H9 (cell line): ENCODE results near the gene CFAP161. TPM values are rescaled to one million over a fixed set of nuclear protein-coding genes. Genes with fewer than 3 reads are reported as not detected.

Source experiments
- DNase-seq: peaks from one replicate; pipeline ENCODE4 v3.0.0-alpha.2; 2017
- H2AFZ ChIP-seq: one replicate; pipeline ENCODE4 v1.6.1; 2013; ENCODE audit warnings: mild to moderate bottlenecking, low read length, control low read depth, moderate library complexity
- H2AK5ac ChIP-seq: 2 replicates; pipeline ENCODE4 v1.6.1; 2013; ENCODE audit warnings: low read length, control low read depth, mixed read lengths; ENCODE audit not compliant: insufficient read length
- H2BK120ac ChIP-seq: one replicate; pipeline ENCODE4 v1.6.1; 2013; ENCODE audit warnings: low read depth, mild to moderate bottlenecking, low read length, control low read depth, inconsistent platforms; ENCODE audit not compliant: poor library complexity, severe bottlenecking
- H2BK12ac ChIP-seq: 2 replicates; pipeline ENCODE4 v1.6.1; 2013; ENCODE audit warnings: low read length, control low read depth, mixed read lengths, low read depth; ENCODE audit not compliant: insufficient read length
- H2BK15ac ChIP-seq: 2 replicates; pipeline ENCODE4 v1.6.1; 2013; ENCODE audit warnings: low read depth, low read length, control low read depth
- H2BK20ac ChIP-seq: one replicate; pipeline ENCODE4 v1.6.1; 2013; ENCODE audit warnings: low read depth, mild to moderate bottlenecking, low read length, control low read depth, inconsistent platforms; ENCODE audit not compliant: poor library complexity, severe bottlenecking
- H2BK5ac ChIP-seq: 2 replicates; pipeline ENCODE4 v1.6.1; 2013; ENCODE audit warnings: low read length, control low read depth, mixed read lengths; ENCODE audit not compliant: insufficient read length
- H3K14ac ChIP-seq: 2 replicates; pipeline ENCODE4 v1.6.1; 2013; ENCODE audit warnings: low read length, control low read depth; ENCODE audit not compliant: insufficient read depth
- H3K18ac ChIP-seq: 2 replicates; pipeline ENCODE4 v1.6.1; 2013; ENCODE audit warnings: low read depth, mild to moderate bottlenecking, mixed read lengths, low read length, control low read depth; ENCODE audit not compliant: insufficient read length
- H3K23ac ChIP-seq: 2 replicates; pipeline ENCODE4 v1.6.1; 2013; ENCODE audit warnings: low read length, control low read depth, mixed read lengths, low read depth; ENCODE audit not compliant: insufficient read length
- H3K23me2 ChIP-seq: 2 replicates; pipeline ENCODE4 v1.6.1; 2013; ENCODE audit warnings: low read depth, mild to moderate bottlenecking, mixed read lengths, low read length, control low read depth; ENCODE audit not compliant: insufficient read length, poor library complexity, severe bottlenecking
- H3K27ac ChIP-seq: 2 replicates; pipeline ENCODE4 v1.5.1; 2013; ENCODE audit warnings: low read length, control low read depth, mixed read lengths, low read depth; ENCODE audit not compliant: insufficient read length
- H3K27me3 ChIP-seq: 2 replicates; pipeline ENCODE4 v1.6.1; 2013; ENCODE audit warnings: low read length, control low read depth, inconsistent platforms; ENCODE audit not compliant: insufficient read depth
- H3K4ac ChIP-seq: 2 replicates; pipeline ENCODE4 v1.6.1; 2013; ENCODE audit warnings: low read depth, mild to moderate bottlenecking, control low read depth, inconsistent platforms, low read length, moderate library complexity
- H3K4me1 ChIP-seq: 2 replicates; pipeline ENCODE4 v1.6.1; 2013; ENCODE audit warnings: low read length, control low read depth, inconsistent platforms; ENCODE audit not compliant: insufficient read depth
- H3K4me2 ChIP-seq: 2 replicates; pipeline ENCODE4 v1.6.1; 2013; ENCODE audit warnings: low read length, control low read depth, mixed read lengths; ENCODE audit not compliant: insufficient read length, insufficient read depth
- H3K56ac ChIP-seq: 2 replicates; pipeline ENCODE4 v1.6.1; 2013; ENCODE audit warnings: low read depth, mild to moderate bottlenecking, mixed read lengths, low read length, control low read depth; ENCODE audit not compliant: insufficient read length
- H3K79me1 ChIP-seq: 2 replicates; pipeline ENCODE4 v1.6.1; 2013; ENCODE audit warnings: low read depth, mild to moderate bottlenecking, moderate library complexity, low read length, control low read depth, inconsistent platforms; ENCODE audit not compliant: insufficient read depth, poor library complexity, severe bottlenecking
- H3K79me2 ChIP-seq: 2 replicates; pipeline ENCODE4 v1.6.1; 2013; ENCODE audit warnings: low read length, control low read depth, inconsistent platforms; ENCODE audit not compliant: insufficient read depth
- H3K9ac ChIP-seq: 2 replicates; pipeline ENCODE4 v1.6.1; 2013; ENCODE audit warnings: low read length, control low read depth, mixed read lengths; ENCODE audit not compliant: insufficient read length; ENCODE audit errors: extremely low read depth
- H3K9me3 ChIP-seq: one replicate; pipeline ENCODE4 v1.6.1; 2013; ENCODE audit warnings: low read depth, low read length, inconsistent platforms; ENCODE audit not compliant: control insufficient read depth
- H3T11ph ChIP-seq: one replicate; pipeline ENCODE4 v1.6.1; 2013; ENCODE audit warnings: mild to moderate bottlenecking, low read length, control low read depth, inconsistent platforms
- H4K20me1 ChIP-seq: one replicate; pipeline ENCODE4 v1.6.1; 2013; ENCODE audit not compliant: control insufficient read depth, insufficient read length, insufficient read depth
- H4K5ac ChIP-seq: 2 replicates; pipeline ENCODE4 v1.6.1; 2013; ENCODE audit warnings: low read depth, mild to moderate bottlenecking, mixed read lengths, low read length, control low read depth; ENCODE audit not compliant: insufficient read length
- H4K8ac ChIP-seq: replicated peaks from 2 replicates; pipeline ENCODE4 v1.6.1; 2013; ENCODE audit warnings: low read length, control low read depth, mixed read lengths, low read depth; ENCODE audit not compliant: insufficient read length
- H4K91ac ChIP-seq: 2 replicates; pipeline ENCODE4 v1.6.1; 2013; ENCODE audit warnings: low read depth, mild to moderate bottlenecking, moderate library complexity, mixed read lengths, low read length, control low read depth; ENCODE audit not compliant: insufficient read length
- H3K27ac Mint-ChIP-seq, 3 experiments: 2 replicates in 2 of 3; 3 replicates in 1 of 3; pipeline ENCODE4 v1.8.0; 2020 to 2021; ENCODE audit warnings: mixed read lengths in 3 of 3, mild to moderate bottlenecking in 1 of 3, moderate library complexity in 1 of 3
- H3K27me3 Mint-ChIP-seq: 2 replicates; pipeline ENCODE4 v1.8.0; 2021; ENCODE audit warnings: low read depth, mild to moderate bottlenecking, moderate library complexity, mixed read lengths
- H3K36me3 Mint-ChIP-seq, 3 experiments: 2 replicates in 2 of 3; 3 replicates in 1 of 3; pipeline ENCODE4 v1.8.0; 2020 to 2021; ENCODE audit warnings: low read depth in 3 of 3, mixed read lengths in 3 of 3; ENCODE audit not compliant: insufficient read depth in 1 of 3
- H3K4me1 Mint-ChIP-seq, 2 experiments: 2 replicates each; pipeline ENCODE4 v1.8.0; 2020; ENCODE audit warnings: mixed read lengths in 2 of 2
- H3K4me3 Mint-ChIP-seq, 2 experiments: 2 replicates in 1 of 2; 3 replicates in 1 of 2; pipeline ENCODE4 v1.8.0; 2020 to 2021; ENCODE audit warnings: mild to moderate bottlenecking in 2 of 2, mixed read lengths in 2 of 2, moderate library complexity in 1 of 2
- H3K9me3 Mint-ChIP-seq, 2 experiments: 2 replicates in 1 of 2; 3 replicates in 1 of 2; pipeline ENCODE4 v1.8.0; 2020; ENCODE audit warnings: mild to moderate bottlenecking in 2 of 2, mixed read lengths in 2 of 2, moderate library complexity in 1 of 2
- WGBS: extraction: QIAGEN DNeasy Blood & Tissue Kit; methylation state at CpG from one replicate; pipeline ENCODE4 v1.1.7; 2013; ENCODE audit warnings: missing lambda C conversion rate, low lambda C conversion rate, mixed read lengths; ENCODE audit not compliant: insufficient read length; ENCODE audit errors: extremely low coverage; 5-methylcytosine and 5-hydroxymethylcytosine counted together
- total RNA-seq: library from RNA; stranded (reverse); gene quantifications from 2 replicates; pipeline ENCODE4 v1.2.1, GENCODE V29; 2021
- TF ChIP-seq, protein P1 (sequence below): fragments of 200-600 bp; sonication (generic); conservative IDR thresholded peaks from 3 replicates; pipeline ENCODE4 v1.8.0; 2021; ENCODE audit warnings: antibody characterized with exemption, mild to moderate bottlenecking

CFAP161 gene
- total RNA-seq, 1 experiment from 2014 or later: 0.24 TPM

GRCh38 chr15:81174792-81175327, 40.8 kb downstream of the CFAP161 start:
- Histone ChIP-seq H4K91ac (no peak overlapping the region), H3K23ac (no peak overlapping the region), H3K27ac (no peak overlapping the region), H3K23me2 (no peaks in the 10 kb centered on the region), H2BK15ac (no peak overlapping the region), H4K8ac (no peak overlapping the region), H2BK12ac (no peak overlapping the region), H4K20me1 (peaks cover 2% of the 10 kb centered on the region), H3K9me3 (no peaks in the 10 kb centered on the region), H3K79me2 (no peaks in the 10 kb centered on the region), H3K56ac (no peak overlapping the region), H3K9ac (no peak overlapping the region), H3K4me2 (no peak overlapping the region), H2BK5ac (no peak overlapping the region), H2BK120ac (no peak overlapping the region), H3K18ac (no peak overlapping the region), H3K27me3 (no peaks in the 10 kb centered on the region), H4K5ac (no peak overlapping the region), H2BK20ac (no peak overlapping the region), H2AFZ (no peak overlapping the region), H3T11ph (no peak overlapping the region), H3K4me1 (no peaks in the 10 kb centered on the region), H3K79me1 (no peaks in the 10 kb centered on the region), H3K4ac (no peak overlapping the region), H3K14ac (no peak overlapping the region), H2AK5ac (no peak overlapping the region)
- DNase-seq: no peak
- H3K27me3 Mint-ChIP-seq: peaks cover 22% of the 10 kb centered on the region
- no peaks in the 10 kb centered on the region for H3K4me1 Mint-ChIP-seq
- H3K4me3 Mint-ChIP-seq: no peak overlapping the region
- no peaks in the 10 kb centered on the region for H3K9me3 Mint-ChIP-seq
- no peaks in the 10 kb centered on the region for H3K36me3 Mint-ChIP-seq
- no peak overlapping the region for H3K27ac Mint-ChIP-seq
- no CpG with 5 or more reads among the region's 1 CpG for WGBS
- TF ChIP-seq, protein P1, sequence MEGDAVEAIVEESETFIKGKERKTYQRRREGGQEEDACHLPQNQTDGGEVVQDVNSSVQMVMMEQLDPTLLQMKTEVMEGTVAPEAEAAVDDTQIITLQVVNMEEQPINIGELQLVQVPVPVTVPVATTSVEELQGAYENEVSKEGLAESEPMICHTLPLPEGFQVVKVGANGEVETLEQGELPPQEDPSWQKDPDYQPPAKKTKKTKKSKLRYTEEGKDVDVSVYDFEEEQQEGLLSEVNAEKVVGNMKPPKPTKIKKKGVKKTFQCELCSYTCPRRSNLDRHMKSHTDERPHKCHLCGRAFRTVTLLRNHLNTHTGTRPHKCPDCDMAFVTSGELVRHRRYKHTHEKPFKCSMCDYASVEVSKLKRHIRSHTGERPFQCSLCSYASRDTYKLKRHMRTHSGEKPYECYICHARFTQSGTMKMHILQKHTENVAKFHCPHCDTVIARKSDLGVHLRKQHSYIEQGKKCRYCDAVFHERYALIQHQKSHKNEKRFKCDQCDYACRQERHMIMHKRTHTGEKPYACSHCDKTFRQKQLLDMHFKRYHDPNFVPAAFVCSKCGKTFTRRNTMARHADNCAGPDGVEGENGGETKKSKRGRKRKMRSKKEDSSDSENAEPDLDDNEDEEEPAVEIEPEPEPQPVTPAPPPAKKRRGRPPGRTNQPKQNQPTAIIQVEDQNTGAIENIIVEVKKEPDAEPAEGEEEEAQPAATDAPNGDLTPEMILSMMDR: peak; percentile 52
